HG03060 (cell line): ENCODE data around the gene SLC26A9.

ENCODE experiments used
- ATAC-seq: cut with Tn5 transposase; IDR thresholded peaks from one replicate; pipeline ENCODE4 v1.9.1; 2021; ENCODE audit warnings: low read depth, moderate number of reproducible peaks; ENCODE audit not compliant: unreplicated experiment

The SLC26A9 gene

GRCh38 chr1:205950280-205950679, 7.0 kb upstream of the SLC26A9 start:
- ATAC-seq = no peak

GRCh38 chr1:205949753-205950152, 6.5 kb upstream of the SLC26A9 start:
- no peak for ATAC-seq

GRCh38 chr1:205948886-205949285, 5.6 kb upstream of the SLC26A9 start:
- ATAC-seq = no peak

GRCh38 chr1:205948039-205948438, 4.8 kb upstream of the SLC26A9 start:
- no peak for ATAC-seq

GRCh38 chr1:205947024-205947423, 3.8 kb upstream of the SLC26A9 start:
- ATAC-seq = no peak

GRCh38 chr1:205945069-205945468, 1.8 kb upstream of the SLC26A9 start:
- ATAC-seq = no peak

- ATAC-seq = no peak
Measured at GRCh38 chr1:205944525-205944924, 1.3 kb upstream of the SLC26A9 start.

GRCh38 chr1:205942631-205943159, 561 bp downstream of the SLC26A9 start:
- ATAC-seq = no peak

- no peak for ATAC-seq
Measured at GRCh38 chr1:205940710-205941109, 2.5 kb downstream of the SLC26A9 start.

- ATAC-seq = no peak
Measured at GRCh38 chr1:205939690-205940330, 3.4 kb downstream of the SLC26A9 start.

GRCh38 chr1:205938682-205939081, 4.6 kb downstream of the SLC26A9 start:
- ATAC-seq = no peak

- no peak for ATAC-seq
Measured at GRCh38 chr1:205936846-205937586, 6.2 kb downstream of the SLC26A9 start.

- ATAC-seq = no peak
Measured at GRCh38 chr1:205936311-205936710, 6.9 kb downstream of the SLC26A9 start.

- no peak for ATAC-seq
Measured at GRCh38 chr1:205935869-205936268, 7.4 kb downstream of the SLC26A9 start.

GRCh38 chr1:205934788-205935187, 8.5 kb downstream of the SLC26A9 start:
- no peak for ATAC-seq

GRCh38 chr1:205933671-205934618, 9.3 kb downstream of the SLC26A9 start:
- ATAC-seq = no peak

- no peak for ATAC-seq
Measured at GRCh38 chr1:205932776-205933175, 10.5 kb downstream of the SLC26A9 start.

- no peak for ATAC-seq
Measured at GRCh38 chr1:205930799-205931281, 12.4 kb downstream of the SLC26A9 start.

- no peak for ATAC-seq
Measured at GRCh38 chr1:205930195-205930577, 13.1 kb downstream of the SLC26A9 start.

- ATAC-seq = no peak
Measured at GRCh38 chr1:205929496-205930194, 13.6 kb downstream of the SLC26A9 start.
